ENCODE data around the gene DDX47. TPM values are rescaled to one million over a fixed set of nuclear protein-coding genes. Genes with fewer than 3 reads are reported as not detected.
"Not testable (repeated sequence)": the region's sequence is repeated elsewhere in the genome, so short reads cannot be mapped to it uniquely, and the experiment has no call there.

The DDX47 gene
- total RNA-seq, 1 experiment from 2014 or later, result 115 TPM

GRCh38 chr12:12804432-12804886, 8.7 kb upstream of the DDX47 start:
- Histone ChIP-seq H3K27ac (ENCODE audit: low read length) (peak overlapping the region; percentile 75), H3K4me1 (ENCODE audit: control insufficient read depth, insufficient read depth, low read length) (peaks cover 37% of the 10 kb centered on the region), H3K4me3 (ENCODE audit: low read depth in 2 of 2, low read length in 2 of 2) (peak overlapping the region in 1 of 2 experiments; percentile 16; a peak in 1 of 4 replicates), H3K36me3 (ENCODE audit: control insufficient read depth, insufficient read depth, low read length) (no peaks in the 10 kb centered on the region), H3K27me3 (ENCODE audit: control insufficient read depth, insufficient read depth, low read length) (no peaks in the 10 kb centered on the region), H3K9me3 (ENCODE audit: control insufficient read depth, insufficient read depth, low read depth, low read length) (no peaks in the 10 kb centered on the region)
- DNase-seq (ENCODE audit: low read depth, low spot score) (no peak), ATAC-seq (peak; percentile 78)
- TF ChIP-seq SIN3A (IDR thresholded peaks at IDR 0.05; ENCODE audit: borderline replicate concordance, insufficient read depth, low read depth, low read length), result no peak
- no peak for TF ChIP-seq REST (IDR thresholded peaks at IDR 0.05; ENCODE audit: insufficient read depth in 1 of 2, low read depth in 2 of 2, low read length in 1 of 2)
- TF ChIP-seq POLR2AphosphoS5 (IDR thresholded peaks at IDR 0.05; ENCODE audit: low read depth, low read length), result no peak
- TF ChIP-seq CTCF (IDR thresholded peaks at IDR 0.05), result no peak
- TF ChIP-seq TCF7L2 (IDR thresholded peaks at IDR 0.05; ENCODE audit: low read depth, low read length), result no peak
- POLR2A ChIA-PET, result interaction anchor here (0.6 to 1.9 kb wide), 5 partner anchors 9 to 95 kb away, joined by 3 to 6 read pairs (median 4); partner anchors contain the start of gene DDX47
- in situ Hi-C loops (cut with HindIII; ENCODE audit: low pct_unique_long_range_greater_than_20kb, low sequenced_read_pairs), result no loop called here
- intact Hi-C loops (cut with micrococcal nuclease; ENCODE audit: unreplicated experiment), result no loop called here
- CTCF ChIA-PET, result interaction anchor here (0.6 kb wide), 2 partner anchors 31 to 1349 kb away, joined by 3 to 5 read pairs; no protein-coding TSS in a partner anchor
- no TSS peak for BruUV-seq (replicated peaks)

GRCh38 chr12:12806784-12807516, 6.2 kb upstream of the DDX47 start:
- H3K27me3 ChIP-seq (ENCODE audit: control insufficient read depth, insufficient read depth, low read length), result no peaks in the 10 kb centered on the region
- ChIA-PET CTCF (no interaction called here), POLR2A (no interaction called here)
- TF ChIP-seq TCF7L2 (IDR thresholded peaks at IDR 0.05; ENCODE audit: low read depth, low read length) (no peak), CTCF (IDR thresholded peaks at IDR 0.05) (no peak), REST (IDR thresholded peaks at IDR 0.05; ENCODE audit: insufficient read depth in 1 of 2, low read depth in 2 of 2, low read length in 1 of 2) (no peak), POLR2AphosphoS5 (IDR thresholded peaks at IDR 0.05; ENCODE audit: low read depth, low read length) (no peak), SIN3A (IDR thresholded peaks at IDR 0.05; ENCODE audit: borderline replicate concordance, insufficient read depth, low read depth, low read length) (no peak)
- H3K4me1 ChIP-seq (ENCODE audit: control insufficient read depth, insufficient read depth, low read length), result peaks cover 37% of the 10 kb centered on the region
- H3K9me3 ChIP-seq (ENCODE audit: control insufficient read depth, insufficient read depth, low read depth, low read length), result no peaks in the 10 kb centered on the region
- DNase-seq (ENCODE audit: low read depth, low spot score) (no peak), ATAC-seq (no peak)
- no peaks in the 10 kb centered on the region for H3K36me3 ChIP-seq (ENCODE audit: control insufficient read depth, insufficient read depth, low read length)
- H3K27ac ChIP-seq (ENCODE audit: low read length), result peak overlapping the region; percentile 77
- intact Hi-C loops (cut with micrococcal nuclease; ENCODE audit: unreplicated experiment), result no loop called here
- in situ Hi-C loops (cut with HindIII; ENCODE audit: low pct_unique_long_range_greater_than_20kb, low sequenced_read_pairs), result no loop called here
- BruUV-seq (replicated peaks), result no TSS peak
- no peak overlapping the region for H3K4me3 ChIP-seq (ENCODE audit: low read depth in 2 of 2, low read length in 2 of 2)

GRCh38 chr12:12807517-12807903, 5.6 kb upstream of the DDX47 start:
- H3K27ac ChIP-seq (ENCODE audit: low read length), result peak overlapping the region; percentile 83; the same call in 1 of the 2 replicates
- POLR2A ChIA-PET; H3K27me3 ChIP-seq (ENCODE audit: control insufficient read depth, insufficient read depth, low read length); CTCF ChIA-PET; H3K36me3 ChIP-seq (ENCODE audit: control insufficient read depth, insufficient read depth, low read length); ATAC-seq; intact Hi-C loops (cut with micrococcal nuclease; ENCODE audit: unreplicated experiment); BruUV-seq (replicated peaks); in situ Hi-C loops (cut with HindIII; ENCODE audit: low pct_unique_long_range_greater_than_20kb, low sequenced_read_pairs); H3K4me3 ChIP-seq (ENCODE audit: low read depth in 2 of 2, low read length in 2 of 2); H3K9me3 ChIP-seq (ENCODE audit: control insufficient read depth, insufficient read depth, low read depth, low read length); DNase-seq (ENCODE audit: low read depth, low spot score): not testable (repeated sequence)
- peaks cover 42% of the 10 kb centered on the region for H3K4me1 ChIP-seq (ENCODE audit: control insufficient read depth, insufficient read depth, low read length)
